ENCODE data around the gene TCAIM. TPM values are rescaled to one million over a fixed set of nuclear protein-coding genes. Genes with fewer than 3 reads are reported as not detected.
A peak's percentile ranks its signal among the peaks of the same experiment; 100 is the strongest.

The TCAIM gene
- total RNA-seq, 1 experiment from 2014 or later: 23.8 TPM

GRCh38 chr3:44348993-44349392 is 10.4 kb downstream of the TCAIM start:
- no peak overlapping the region for H2BK20ac ChIP-seq (ENCODE audit: low read depth, low read length, poor library complexity, severe bottlenecking)
- H3K9me3 ChIP-seq (ENCODE audit: control insufficient read depth, low read depth, low read length): no peaks in the 10 kb centered on the region
- no peak overlapping the region for H3K14ac ChIP-seq (ENCODE audit: insufficient read depth, low read length)
- no peaks in the 10 kb centered on the region for H4K20me1 ChIP-seq (ENCODE audit: control insufficient read depth, insufficient read depth, insufficient read length)
- no peaks in the 10 kb centered on the region for H3K9me3 Mint-ChIP-seq
- H2AK5ac ChIP-seq (ENCODE audit: insufficient read length, low read length): no peak overlapping the region
- no CpG with 5 or more reads among the region's 6 CpGs for WGBS (ENCODE audit: extremely low coverage, insufficient read length, low lambda C conversion rate)
- H2BK5ac ChIP-seq (ENCODE audit: insufficient read length, low read length): no peak overlapping the region
- H3K36me3 Mint-ChIP-seq (ENCODE audit: insufficient read depth in 1 of 3, low read depth in 3 of 3): peaks cover 0 to 13% (median 4%) of the 10 kb centered on the region in 3 experiments; a peak in 3 of 7 replicates
- H3K27me3 Mint-ChIP-seq (ENCODE audit: low read depth): no peaks in the 10 kb centered on the region
- TF ChIP-seq, protein P1, sequence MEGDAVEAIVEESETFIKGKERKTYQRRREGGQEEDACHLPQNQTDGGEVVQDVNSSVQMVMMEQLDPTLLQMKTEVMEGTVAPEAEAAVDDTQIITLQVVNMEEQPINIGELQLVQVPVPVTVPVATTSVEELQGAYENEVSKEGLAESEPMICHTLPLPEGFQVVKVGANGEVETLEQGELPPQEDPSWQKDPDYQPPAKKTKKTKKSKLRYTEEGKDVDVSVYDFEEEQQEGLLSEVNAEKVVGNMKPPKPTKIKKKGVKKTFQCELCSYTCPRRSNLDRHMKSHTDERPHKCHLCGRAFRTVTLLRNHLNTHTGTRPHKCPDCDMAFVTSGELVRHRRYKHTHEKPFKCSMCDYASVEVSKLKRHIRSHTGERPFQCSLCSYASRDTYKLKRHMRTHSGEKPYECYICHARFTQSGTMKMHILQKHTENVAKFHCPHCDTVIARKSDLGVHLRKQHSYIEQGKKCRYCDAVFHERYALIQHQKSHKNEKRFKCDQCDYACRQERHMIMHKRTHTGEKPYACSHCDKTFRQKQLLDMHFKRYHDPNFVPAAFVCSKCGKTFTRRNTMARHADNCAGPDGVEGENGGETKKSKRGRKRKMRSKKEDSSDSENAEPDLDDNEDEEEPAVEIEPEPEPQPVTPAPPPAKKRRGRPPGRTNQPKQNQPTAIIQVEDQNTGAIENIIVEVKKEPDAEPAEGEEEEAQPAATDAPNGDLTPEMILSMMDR (conservative IDR thresholded peaks at IDR 0.05): no peak
- H2BK12ac ChIP-seq (ENCODE audit: insufficient read length, low read depth, low read length): no peak overlapping the region
- no peak overlapping the region for H2BK120ac ChIP-seq (ENCODE audit: low read depth, low read length, poor library complexity, severe bottlenecking)
- no peak overlapping the region for H4K91ac ChIP-seq (ENCODE audit: insufficient read length, low read depth, low read length)
- no peak overlapping the region for H3T11ph ChIP-seq (ENCODE audit: low read length)
- no peak overlapping the region for H3K4me3 Mint-ChIP-seq
- peak overlapping the region in 1 of 3 experiments; percentile 40; a peak in 1 of 7 replicates for H3K27ac Mint-ChIP-seq
- no peak overlapping the region for H3K4me2 ChIP-seq (ENCODE audit: insufficient read depth, insufficient read length, low read length)
- no peak overlapping the region for H3K23ac ChIP-seq (ENCODE audit: insufficient read length, low read depth, low read length)
- no peak overlapping the region for H3K56ac ChIP-seq (ENCODE audit: insufficient read length, low read depth, low read length)
- H4K8ac ChIP-seq (replicated peaks; ENCODE audit: insufficient read length, low read depth, low read length): no peak overlapping the region
- no peaks in the 10 kb centered on the region for H3K79me2 ChIP-seq (ENCODE audit: insufficient read depth, low read length)
- no peak overlapping the region for H3K18ac ChIP-seq (ENCODE audit: insufficient read length, low read depth, low read length)
- H2BK15ac ChIP-seq (ENCODE audit: low read depth, low read length): no peak overlapping the region
- no peak overlapping the region for H2AFZ ChIP-seq (ENCODE audit: low read length)
- no peaks in the 10 kb centered on the region for H3K4me1 ChIP-seq (ENCODE audit: insufficient read depth, low read length)
- no peak overlapping the region for H3K4ac ChIP-seq (ENCODE audit: low read depth, low read length)
- H3K27me3 ChIP-seq (ENCODE audit: insufficient read depth, low read length): no peaks in the 10 kb centered on the region
- H4K5ac ChIP-seq (ENCODE audit: insufficient read length, low read depth, low read length): no peak overlapping the region
- H3K27ac ChIP-seq (ENCODE audit: insufficient read length, low read depth, low read length): no peak overlapping the region
- no peak for DNase-seq
- peaks cover 21 to 22% of the 10 kb centered on the region in 2 experiments for H3K4me1 Mint-ChIP-seq
- no peak overlapping the region for H3K9ac ChIP-seq (ENCODE audit: extremely low read depth, insufficient read length, low read length)
- peaks cover 5% of the 10 kb centered on the region for H3K79me1 ChIP-seq (ENCODE audit: insufficient read depth, low read depth, low read length, poor library complexity, severe bottlenecking)
- no peaks in the 10 kb centered on the region for H3K23me2 ChIP-seq (ENCODE audit: insufficient read length, low read depth, low read length, poor library complexity, severe bottlenecking)

Data from H9 (cell line).